OCI-M2 (cell line): ENCODE results near the gene SH3GL2.

Source experiments
- DNase-seq: peaks from one replicate; lab custom pipeline; 2025; ENCODE audit not compliant: unreplicated experiment; lab: John Stamatoyannopoulos, UW

SH3GL2 gene

GRCh38 chr9:17653947-17654465, 75.1 kb downstream of the SH3GL2 start:
- DNase-seq, result no peak

GRCh38 chr9:17656889-17657288, 78.0 kb downstream of the SH3GL2 start:
- DNase-seq, result no peak

DNA sequence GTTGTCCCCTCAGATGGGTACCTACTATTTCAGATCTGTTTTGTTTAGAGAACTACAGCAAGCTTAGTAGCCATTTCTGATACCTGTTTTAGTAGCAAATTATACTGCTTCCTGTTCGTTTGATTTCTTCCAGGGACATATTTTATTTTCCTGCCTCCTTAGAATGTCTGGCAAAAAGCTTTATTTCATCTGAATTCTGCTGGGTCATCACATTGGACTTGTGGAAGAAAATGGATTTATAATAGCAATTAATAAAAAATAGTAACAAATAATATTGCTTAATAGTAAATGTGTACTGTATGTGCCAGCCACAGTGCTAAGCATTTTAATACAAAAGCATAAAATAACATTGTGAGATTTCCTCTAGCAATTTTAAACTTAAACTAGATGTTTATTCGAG, 79.4 kb downstream of the SH3GL2 start:
- no peak for DNase-seq

GRCh38 chr9:17660158-17660557, 81.3 kb downstream of the SH3GL2 start:
- DNase-seq, result no peak

GRCh38 chr9:17665450-17665849, 86.6 kb downstream of the SH3GL2 start:
- DNase-seq, result no peak

DNA sequence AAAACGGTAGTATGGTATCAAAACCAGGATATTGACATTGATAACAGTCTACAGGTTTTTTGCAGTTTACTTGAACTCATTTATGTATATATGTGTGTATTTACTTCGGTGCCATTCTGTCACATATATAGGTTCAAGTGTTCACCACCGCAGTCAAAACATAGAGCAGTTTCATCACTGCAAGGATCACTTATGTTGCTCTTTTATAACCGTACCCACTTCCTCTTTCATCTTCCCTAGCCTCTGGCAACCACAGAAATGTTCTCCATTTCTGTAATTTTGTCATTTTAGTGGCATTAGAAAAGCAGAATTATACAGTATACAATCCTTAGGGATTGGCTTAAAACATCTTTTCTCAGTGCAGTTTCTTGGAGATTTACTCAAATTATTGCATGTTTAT, 90.3 kb downstream of the SH3GL2 start:
- DNase-seq, result no peak

- DNase-seq, result no peak
These were observed 103.8 kb downstream of the SH3GL2 start for GRCh38 chr9:17682684-17683083.

DNA sequence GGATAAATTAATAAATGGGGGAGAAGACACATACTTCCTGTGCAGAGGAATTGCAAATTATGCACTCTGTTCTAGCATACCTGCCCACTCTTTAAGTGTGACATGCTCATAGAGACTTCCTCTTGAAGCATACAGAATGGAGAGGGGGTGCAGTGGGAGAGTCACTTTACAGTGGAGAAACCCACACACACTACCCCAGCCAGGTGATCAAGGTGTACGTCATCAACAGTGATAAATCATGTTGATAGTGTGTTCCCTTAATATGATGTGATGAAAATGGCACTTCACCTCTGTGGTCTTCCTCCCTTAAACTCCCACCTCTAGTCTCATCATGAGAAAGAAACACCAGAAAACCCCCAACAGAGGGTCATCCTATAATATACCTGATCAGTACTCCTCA, 110.0 kb downstream of the SH3GL2 start:
- DNase-seq, result no peak

- DNase-seq, result no peak
These were observed 115.5 kb downstream of the SH3GL2 start for GRCh38 chr9:17694336-17694735.

DNA sequence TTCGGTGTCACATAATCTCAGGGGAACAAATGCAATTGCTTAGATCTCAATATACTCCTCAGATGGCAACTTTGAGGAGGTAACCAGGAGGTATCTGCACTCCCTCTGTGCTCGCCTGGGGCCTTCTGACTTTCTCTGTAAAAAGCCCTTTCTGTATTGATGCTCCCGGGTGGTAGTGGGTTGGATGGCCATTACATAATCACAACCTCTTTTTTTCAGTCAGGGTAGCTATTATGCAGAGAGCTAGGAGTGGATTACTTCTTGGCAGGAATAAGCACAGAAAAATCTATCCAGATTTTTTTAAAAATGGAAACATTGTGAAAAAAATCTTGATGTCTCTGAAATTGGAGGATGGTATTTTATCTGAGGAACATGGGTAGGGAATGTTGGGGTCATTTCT, 116.6 kb downstream of the SH3GL2 start:
- DNase-seq, result no peak

- DNase-seq, result no peak
These were observed 120.9 kb downstream of the SH3GL2 start for GRCh38 chr9:17699615-17700330.

DNA sequence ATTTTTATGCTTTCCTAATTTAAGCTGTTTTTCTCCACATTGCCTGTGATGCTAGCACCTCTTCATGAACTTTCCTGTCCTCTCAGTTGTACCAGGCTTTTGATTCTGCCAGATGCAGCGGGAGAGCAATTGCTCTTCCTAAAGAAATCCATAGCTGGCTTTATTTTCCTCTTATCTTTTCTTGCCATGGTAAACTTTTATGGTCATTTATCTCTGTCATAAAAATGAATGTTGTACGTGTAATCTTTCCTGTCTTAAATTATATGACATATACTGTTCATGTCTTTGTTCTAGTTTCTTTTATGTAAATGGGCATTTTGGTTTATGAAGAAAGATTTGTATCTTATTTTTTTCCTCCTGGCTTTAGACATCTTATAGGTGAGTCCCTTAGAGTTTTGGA, 127.5 kb downstream of the SH3GL2 start:
- DNase-seq, result no peak

DNA sequence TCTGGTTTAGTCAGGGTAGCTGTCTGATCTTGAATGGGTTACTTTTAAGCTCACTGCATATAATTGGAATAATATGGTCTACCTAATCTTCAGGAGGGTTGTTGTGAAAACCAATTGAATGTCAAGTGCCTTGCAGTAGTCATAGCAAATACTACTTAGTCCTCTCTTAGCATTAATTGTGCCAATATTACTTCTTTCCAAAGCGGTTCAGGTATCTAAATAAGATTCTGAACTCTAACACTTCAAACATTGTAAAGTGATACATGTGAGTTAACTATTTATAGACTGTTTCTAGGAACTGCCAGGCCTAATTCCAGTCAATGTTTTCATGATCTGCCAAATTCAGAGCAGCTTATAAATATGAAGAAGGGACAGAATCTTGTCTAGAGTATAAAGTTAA, 140.2 kb downstream of the SH3GL2 start:
- DNase-seq, result no peak

- DNase-seq, result no peak
These were observed 143.1 kb downstream of the SH3GL2 start for GRCh38 chr9:17721954-17722353.

- DNase-seq, result no peak
These were observed 144.8 kb downstream of the SH3GL2 start for GRCh38 chr9:17723656-17724055.

DNA sequence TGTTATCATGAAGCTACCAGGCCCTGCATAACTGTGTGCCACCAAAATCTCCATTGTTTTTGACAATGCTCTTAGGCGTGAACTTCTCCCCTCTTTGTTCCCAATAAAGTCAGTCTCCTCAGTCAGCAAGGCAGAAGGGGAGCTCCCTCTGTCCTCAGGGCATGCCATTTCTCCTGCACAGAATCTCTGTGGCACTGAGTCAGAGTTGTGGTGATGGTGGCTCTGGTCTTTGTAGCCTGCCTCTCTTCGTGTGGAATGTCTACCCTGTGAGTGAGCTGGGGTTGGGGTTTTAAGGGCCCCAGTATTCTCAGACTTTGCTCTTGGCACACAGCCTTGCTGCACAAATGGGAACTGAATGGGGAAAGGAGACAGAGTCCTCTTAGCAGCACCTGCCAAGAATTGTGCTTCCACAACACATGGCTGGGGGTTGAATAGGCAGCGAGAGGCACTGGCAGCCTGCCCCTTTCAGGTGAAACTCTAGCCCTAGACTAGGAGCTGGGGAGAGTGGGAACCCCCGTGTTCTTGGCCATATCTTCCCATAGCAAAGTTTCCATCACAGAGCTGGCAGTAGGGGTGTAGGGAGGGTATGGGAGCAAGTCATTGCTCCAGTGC, 146.6 kb downstream of the SH3GL2 start:
- no peak for DNase-seq

- no peak for DNase-seq
These were observed 147.4 kb downstream of the SH3GL2 start for GRCh38 chr9:17726298-17726697.

GRCh38 chr9:17730899-17731298, 152.0 kb downstream of the SH3GL2 start:
- no peak for DNase-seq

- DNase-seq, result no peak
These were observed 152.4 kb downstream of the SH3GL2 start for GRCh38 chr9:17731308-17731707.

DNA sequence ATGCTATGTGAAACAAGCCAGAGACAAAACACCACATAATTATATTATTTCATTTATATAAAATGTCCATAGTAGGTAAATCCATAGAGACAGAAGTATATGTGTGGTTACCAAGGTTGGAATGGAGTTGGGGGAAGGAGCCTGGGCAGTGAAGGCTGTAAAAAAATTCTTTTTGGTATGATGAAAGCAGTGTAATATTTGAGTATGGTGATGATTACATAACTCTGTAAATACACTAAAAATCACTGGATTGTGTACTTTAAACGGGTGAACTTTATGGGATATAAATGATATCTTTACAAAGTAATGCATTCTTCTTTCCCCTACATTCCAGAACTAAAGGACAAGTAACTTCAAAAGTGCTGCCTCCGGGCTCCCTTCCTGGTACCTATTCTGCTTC, 155.8 kb downstream of the SH3GL2 start:
- DNase-seq, result no peak

DNA sequence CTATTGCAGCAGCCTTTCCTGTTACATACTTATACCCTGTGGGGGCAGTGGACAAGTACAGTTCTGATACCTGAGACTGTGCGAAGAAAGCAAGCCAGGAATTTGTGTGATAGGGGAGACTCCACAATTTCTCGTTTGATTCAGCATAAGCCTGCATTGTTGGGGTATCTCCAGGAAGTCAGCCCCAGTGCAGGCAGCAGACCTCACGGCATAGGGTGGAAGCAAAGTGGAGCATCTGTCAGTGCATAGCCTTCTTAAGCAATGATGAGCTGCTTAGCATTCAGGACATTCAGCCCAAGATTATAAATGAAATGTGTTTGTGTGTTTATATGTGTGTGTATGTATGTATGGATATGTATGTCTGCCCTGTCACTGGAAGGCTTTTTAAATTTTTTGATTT, 157.0 kb downstream of the SH3GL2 start:
- DNase-seq, result no peak

- no peak for DNase-seq
These were observed 160.2 kb downstream of the SH3GL2 start for GRCh38 chr9:17739022-17739421.

GRCh38 chr9:17739736-17740135, 160.9 kb downstream of the SH3GL2 start:
- DNase-seq, result no peak
